Liver (tissue), 9 donors: ENCODE results near the gene SLC17A7. TPM values are rescaled to one million over a fixed set of nuclear protein-coding genes. Genes with fewer than 3 reads are reported as not detected.

Source experiments
- DNase-seq: peaks from one replicate; pipeline ENCODE4 v3.0.0-alpha.2; 2017; ENCODE audit warnings: low spot score
- H3K27ac ChIP-seq, 2 donors: one replicate each; pipeline ENCODE4 v1.7.0; 2013; ENCODE audit warnings: inconsistent platforms in 2 of 2, low read length in 2 of 2, control low read depth in 1 of 2, low read depth in 1 of 2, mild to moderate bottlenecking in 1 of 2
- H3K27me3 ChIP-seq, 4 donors: one replicate each; pipeline versions ENCODE4 v1.6.1 to v1.7.0; 2013; ENCODE audit warnings: low read length in 3 of 4, inconsistent platforms in 1 of 4, mild to moderate bottlenecking in 1 of 4, moderate library complexity in 1 of 4; ENCODE audit not compliant: control insufficient read depth in 4 of 4, insufficient read depth in 4 of 4
- H3K36me3 ChIP-seq, 4 donors: one replicate each; pipeline versions ENCODE4 v1.6.1 to v1.7.0; 2013; ENCODE audit warnings: low read length in 3 of 4, mild to moderate bottlenecking in 3 of 4, low read depth in 1 of 4, moderate library complexity in 1 of 4; ENCODE audit not compliant: control insufficient read depth in 4 of 4, insufficient read depth in 3 of 4
- H3K4me1 ChIP-seq, 4 donors: one replicate each; pipeline versions ENCODE4 v1.6.1 to v1.7.0; 2013; ENCODE audit warnings: low read length in 3 of 4, mild to moderate bottlenecking in 3 of 4, moderate library complexity in 1 of 4; ENCODE audit not compliant: control insufficient read depth in 4 of 4, insufficient read depth in 4 of 4
- H3K4me3 ChIP-seq, 3 donors: one replicate each; pipeline versions ENCODE4 v1.6.1 to v1.7.0; 2013; ENCODE audit warnings: low read length in 3 of 3, control low read depth in 1 of 3, low read depth in 1 of 3, mild to moderate bottlenecking in 1 of 3
- H3K9ac ChIP-seq, 2 donors: one replicate each; pipeline ENCODE4 v1.7.0; 2013; ENCODE audit warnings: low read length in 2 of 2, mild to moderate bottlenecking in 2 of 2, moderate library complexity in 2 of 2, control low read depth in 1 of 2, low read depth in 1 of 2
- H3K9me3 ChIP-seq, 4 donors: one replicate each; pipeline versions ENCODE4 v1.6.1 to v1.7.0; 2013; ENCODE audit warnings: low read length in 3 of 4; ENCODE audit not compliant: control insufficient read depth in 4 of 4
- HNF4A ChIP-seq, 2 donors: conservative IDR thresholded peaks; 2 replicates each; pipeline ENCODE4 v1.6.1; 2016; ENCODE audit warnings: antibody characterized with exemption in 2 of 2, mild to moderate bottlenecking in 2 of 2
- HNF4G ChIP-seq: IDR thresholded peaks from 2 replicates; pipeline ENCODE4 v1.6.1; 2016; ENCODE audit warnings: antibody characterized with exemption
- MAX ChIP-seq: IDR thresholded peaks from 2 replicates; pipeline ENCODE4 v1.6.1; 2016; ENCODE audit warnings: antibody characterized with exemption
- NR2F2 ChIP-seq: IDR thresholded peaks from 2 replicates; pipeline ENCODE4 v1.6.1; 2016; ENCODE audit warnings: antibody characterized with exemption
- RAD21 ChIP-seq, 2 donors: IDR thresholded peaks; 2 replicates each; pipeline ENCODE4 v1.6.1; 2016; ENCODE audit warnings: antibody characterized with exemption in 2 of 2, mild to moderate bottlenecking in 2 of 2
- REST ChIP-seq: IDR thresholded peaks from 2 replicates; pipeline ENCODE4 v1.6.1; 2016; ENCODE audit warnings: antibody characterized with exemption, mild to moderate bottlenecking
- RXRA ChIP-seq, 2 donors: IDR thresholded peaks; 2 replicates each; pipeline ENCODE4 v1.6.1; 2017 to 2018; ENCODE audit warnings: antibody characterized with exemption in 2 of 2, mild to moderate bottlenecking in 1 of 2
- SP1 ChIP-seq: IDR thresholded peaks from 2 replicates; pipeline ENCODE4 v1.6.1; 2018; ENCODE audit warnings: antibody characterized with exemption, mild to moderate bottlenecking
- TAF1 ChIP-seq: conservative IDR thresholded peaks from 2 replicates; pipeline ENCODE4 v1.6.1; 2016; ENCODE audit warnings: antibody characterized with exemption, mild to moderate bottlenecking
- YY1 ChIP-seq: IDR thresholded peaks from 2 replicates; pipeline ENCODE4 v1.6.1; 2016; ENCODE audit warnings: antibody characterized with exemption, mild to moderate bottlenecking
- WGBS: extraction: QIAGEN DNeasy Blood & Tissue Kit; methylation state at CpG from one replicate; pipeline ENCODE4 v1.1.7; 2013; 5-methylcytosine and 5-hydroxymethylcytosine counted together
- polyA plus RNA-seq, 2 donors: library from polyadenylated mRNA; stranded (reverse) in 1 of 2; unstranded in 1 of 2; fragments of 200-250 nt in 1 of 2; fragments of >200 nt in 1 of 2; fragmentation: Nextera tagmentation in 1 of 2; extraction: Ambion mirVana in 1 of 2; gene quantifications; one replicate each; pipeline versions ENCODE4 v1.2.1 to v1.2.3, GENCODE V29; 2013 to 2015
- total RNA-seq, 2 donors: library from RNA; depleted of rRNA; stranded (reverse); fragments of >200 nt; gene quantifications; one replicate each; pipeline ENCODE4 v1.2.3, GENCODE V29; 2014
- TF ChIP-seq, protein P1 (sequence below): fragments of 150-350 bp; IDR thresholded peaks from 2 replicates; pipeline ENCODE4 v1.5.1; 2017; ENCODE audit warnings: improper control_type of control experiment, low read depth, low read length; ENCODE audit not compliant: missing input control
- donor health status: healthy.
- donor health status: healthy.
- donor health status: healthy.
- donor health status: healthy.
- donor health status: healthy.

The SLC17A7 gene
- total and polyA plus RNA-seq, 4 donors: 0.06 to 0.08 TPM; not detected in 2

- Histone ChIP-seq H3K9ac (no peak overlapping the region), H3K9me3 (no peaks in the 10 kb centered on the region)
Observed at GRCh38 chr19:49391581-49392399, 49.5 kb downstream of the SLC17A7 start.

GRCh38 chr19:49390929-49391359 lies 50.4 kb downstream of the SLC17A7 start:
- Histone ChIP-seq H3K9me3 (no peaks in the 10 kb centered on the region), H3K36me3 (no peaks in the 10 kb centered on the region), H3K27ac (no peak overlapping the region), H3K27me3 (peaks cover 0 to 2% (median 0%) of the 10 kb centered on the region in 4 donors), H3K9ac (no peak overlapping the region), H3K4me3 (no peak overlapping the region), H3K4me1 (no peaks in the 10 kb centered on the region)
- TF ChIP-seq HNF4G (no peak), NR2F2 (no peak), TAF1 (no peak), HNF4A (conservative IDR thresholded peaks at IDR 0.05) (no peak), MAX (no peak), SP1 (no peak), REST (no peak), RXRA (IDR thresholded peaks at IDR 0.05) (no peak)
- TF ChIP-seq, protein P1, sequence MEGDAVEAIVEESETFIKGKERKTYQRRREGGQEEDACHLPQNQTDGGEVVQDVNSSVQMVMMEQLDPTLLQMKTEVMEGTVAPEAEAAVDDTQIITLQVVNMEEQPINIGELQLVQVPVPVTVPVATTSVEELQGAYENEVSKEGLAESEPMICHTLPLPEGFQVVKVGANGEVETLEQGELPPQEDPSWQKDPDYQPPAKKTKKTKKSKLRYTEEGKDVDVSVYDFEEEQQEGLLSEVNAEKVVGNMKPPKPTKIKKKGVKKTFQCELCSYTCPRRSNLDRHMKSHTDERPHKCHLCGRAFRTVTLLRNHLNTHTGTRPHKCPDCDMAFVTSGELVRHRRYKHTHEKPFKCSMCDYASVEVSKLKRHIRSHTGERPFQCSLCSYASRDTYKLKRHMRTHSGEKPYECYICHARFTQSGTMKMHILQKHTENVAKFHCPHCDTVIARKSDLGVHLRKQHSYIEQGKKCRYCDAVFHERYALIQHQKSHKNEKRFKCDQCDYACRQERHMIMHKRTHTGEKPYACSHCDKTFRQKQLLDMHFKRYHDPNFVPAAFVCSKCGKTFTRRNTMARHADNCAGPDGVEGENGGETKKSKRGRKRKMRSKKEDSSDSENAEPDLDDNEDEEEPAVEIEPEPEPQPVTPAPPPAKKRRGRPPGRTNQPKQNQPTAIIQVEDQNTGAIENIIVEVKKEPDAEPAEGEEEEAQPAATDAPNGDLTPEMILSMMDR: no peak
- no peak for DNase-seq
- WGBS: 61% methylated on average over 9 of the region's 9 CpGs

More at GRCh38 chr19:49391581-49392399, 49.5 kb downstream of the SLC17A7 start:
- no peak overlapping the region for H3K27ac ChIP-seq
- 23% methylated on average over 14 of the region's 14 CpGs for WGBS
- no peak overlapping the region for H3K4me3 ChIP-seq
- peak; percentile 70 for DNase-seq
- no peaks in the 10 kb centered on the region for H3K36me3 ChIP-seq
- H3K4me1 ChIP-seq: no peaks in the 10 kb centered on the region
- peaks cover 0 to 2% (median 0%) of the 10 kb centered on the region in 4 donors for H3K27me3 ChIP-seq
- TF ChIP-seq, protein P1: peak; percentile 81
- TF ChIP-seq YY1: no peak
- peak; percentile 95 to 98 for TF ChIP-seq RAD21 (IDR thresholded peaks at IDR 0.05)
